Stimulated activated CD4-positive, alpha-beta T cell treated with anti-CD3 and anti-CD28 coated beads, TNF-alpha, amount 100 ng/mL, for 48 hours (primary cell): ENCODE data around the gene OR4K14.
"Not testable (repeated sequence)": the region's sequence is repeated elsewhere in the genome, so short reads cannot be mapped to it uniquely, and the experiment has no call there.

Experiments
- DNase-seq, 3 donors: peaks; one replicate each; pipeline ENCODE4 v3.0.0-alpha.2; 2020; ENCODE audit warnings: low read depth in 3 of 3

Gene OR4K14, protein sequence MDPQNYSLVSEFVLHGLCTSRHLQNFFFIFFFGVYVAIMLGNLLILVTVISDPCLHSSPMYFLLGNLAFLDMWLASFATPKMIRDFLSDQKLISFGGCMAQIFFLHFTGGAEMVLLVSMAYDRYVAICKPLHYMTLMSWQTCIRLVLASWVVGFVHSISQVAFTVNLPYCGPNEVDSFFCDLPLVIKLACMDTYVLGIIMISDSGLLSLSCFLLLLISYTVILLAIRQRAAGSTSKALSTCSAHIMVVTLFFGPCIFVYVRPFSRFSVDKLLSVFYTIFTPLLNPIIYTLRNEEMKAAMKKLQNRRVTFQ

DNA sequence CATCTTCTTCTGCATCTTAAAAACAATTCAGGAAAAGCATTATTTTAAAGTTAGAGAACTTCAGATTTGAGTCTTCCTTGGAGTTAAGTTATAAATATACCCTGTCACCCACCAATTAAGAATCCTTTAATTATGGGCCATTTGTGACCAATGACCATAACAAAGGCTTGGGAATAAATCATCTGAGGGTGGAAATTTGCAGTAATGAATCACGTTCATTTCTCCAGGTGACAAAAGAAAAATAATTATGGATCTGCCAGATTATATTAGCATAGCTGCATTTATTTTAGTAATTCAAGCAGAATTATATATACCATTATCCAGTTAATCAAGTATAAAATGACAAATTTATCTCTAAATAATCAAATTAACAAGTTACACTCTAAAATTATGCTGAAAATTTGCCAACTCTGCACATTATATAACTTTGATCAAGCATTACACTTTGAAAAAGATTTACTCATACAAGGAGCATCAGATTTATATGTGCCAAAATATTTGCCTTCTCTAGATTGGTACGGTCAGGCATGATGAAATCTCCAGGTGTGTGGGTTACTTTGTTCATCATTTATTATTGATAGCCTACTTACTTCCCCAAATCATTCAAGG, at the start of gene OR4K14:
Gene OR4K14, minus strand, starts transcription at position 51 of the 609 bp plus-strand sequence. CDS start 4,114 bp downstream, outside the sequence.
- no peak for DNase-seq

DNA sequence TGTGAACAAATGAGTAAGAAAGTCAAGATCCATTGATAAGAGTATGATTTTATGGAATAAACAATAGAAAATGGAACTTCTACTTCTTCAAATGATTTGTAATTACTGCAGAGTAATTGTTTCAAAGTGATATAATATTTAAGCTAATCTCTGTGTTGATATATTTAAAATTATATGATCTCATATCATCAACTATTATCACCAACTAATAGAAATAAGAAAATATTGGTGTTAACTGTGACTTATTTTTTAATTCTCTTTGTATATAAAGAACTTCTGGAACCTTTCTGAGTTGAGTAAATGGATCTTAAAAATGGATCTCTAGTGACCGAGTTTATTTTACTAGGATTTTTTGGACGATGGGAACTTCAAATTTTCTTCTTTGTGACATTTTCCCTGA, 40.6 kb upstream of the OR4K14 start, which contains the start of gene OR4L1:
Gene OR4L1, plus strand, starts transcription at position 301 of the 400 bp plus-strand sequence. Its CDS starts 0 bp downstream, at position 301.
- no peak for DNase-seq

- no peak for DNase-seq
Measured at GRCh38 chr14:20048202-20048601, 29.1 kb upstream of the OR4K14 start.

DNA sequence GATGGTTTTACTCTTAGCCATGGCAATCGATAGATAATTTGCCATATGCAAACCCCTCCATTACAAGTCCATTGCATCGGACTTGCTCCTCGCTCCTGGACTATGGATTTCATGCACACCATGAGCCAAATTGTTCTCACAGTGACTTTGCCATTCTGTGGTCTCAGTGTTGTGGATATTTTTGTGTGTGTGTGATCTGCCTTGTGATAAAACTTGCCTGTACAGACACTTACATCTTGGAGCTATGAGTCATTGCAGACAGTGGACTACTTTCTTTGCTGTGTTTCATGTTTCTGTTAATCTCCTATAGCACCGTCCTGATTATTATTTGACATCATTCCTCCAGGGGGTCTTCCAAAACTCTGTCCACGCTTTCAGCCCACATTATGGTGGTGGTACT, 25.1 kb upstream of the OR4K14 start:
- DNase-seq: no peak

DNA sequence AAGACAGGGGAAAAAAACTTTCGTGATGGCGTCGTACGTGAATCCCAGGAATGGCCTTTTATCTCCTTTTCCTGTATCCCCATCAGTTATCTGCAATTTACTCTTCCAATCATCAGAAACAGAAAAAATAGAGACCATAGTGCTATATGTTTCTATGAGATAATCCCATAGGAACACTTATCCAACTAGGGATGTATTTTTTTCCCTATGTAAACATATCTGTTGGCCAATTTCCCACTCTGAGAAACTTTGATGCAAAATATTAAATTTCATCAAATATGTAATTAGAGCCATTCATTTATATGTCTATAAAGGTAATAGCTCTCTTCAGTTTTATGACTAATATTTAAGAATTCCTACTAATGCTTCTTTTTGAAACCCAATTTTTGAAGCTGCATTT, 16.8 kb upstream of the OR4K14 start, which contains the start of gene OR4K13:
Gene OR4K13, minus strand, starts transcription at position 101 of the 400 bp plus-strand sequence. CDS start 1,280 bp downstream, outside the sequence.
- no peak for DNase-seq

GRCh38 chr14:20035449-20035848, 16.3 kb upstream of the OR4K14 start:
- DNase-seq: no peak

GRCh38 chr14:20031058-20031457, 12.0 kb upstream of the OR4K14 start:
- no peak for DNase-seq

DNA sequence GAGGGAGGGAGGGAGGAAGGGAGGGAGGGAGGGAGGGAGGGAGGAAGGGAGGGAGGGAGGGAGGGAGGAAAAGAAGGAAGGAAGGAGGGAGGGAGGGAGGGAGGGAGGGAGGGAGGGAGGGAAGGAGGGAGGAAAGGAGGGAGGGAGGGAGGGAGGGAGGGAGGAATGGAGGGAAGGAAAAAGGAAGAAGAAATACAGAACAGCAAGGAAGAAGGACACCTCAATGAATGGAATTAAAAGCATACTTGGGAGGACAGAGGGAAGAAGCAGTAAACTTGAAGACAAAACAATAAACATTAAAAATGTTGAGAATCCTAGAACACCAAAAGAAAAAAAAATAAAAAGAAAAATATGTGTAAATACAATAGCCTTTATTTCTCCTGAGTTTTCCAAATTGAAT, 11.0 kb downstream of the OR4K14 start:
- no peak for DNase-seq

- DNase-seq: no peak
Measured at GRCh38 chr14:20002319-20002718, 16.8 kb downstream of the OR4K14 start.

DNA sequence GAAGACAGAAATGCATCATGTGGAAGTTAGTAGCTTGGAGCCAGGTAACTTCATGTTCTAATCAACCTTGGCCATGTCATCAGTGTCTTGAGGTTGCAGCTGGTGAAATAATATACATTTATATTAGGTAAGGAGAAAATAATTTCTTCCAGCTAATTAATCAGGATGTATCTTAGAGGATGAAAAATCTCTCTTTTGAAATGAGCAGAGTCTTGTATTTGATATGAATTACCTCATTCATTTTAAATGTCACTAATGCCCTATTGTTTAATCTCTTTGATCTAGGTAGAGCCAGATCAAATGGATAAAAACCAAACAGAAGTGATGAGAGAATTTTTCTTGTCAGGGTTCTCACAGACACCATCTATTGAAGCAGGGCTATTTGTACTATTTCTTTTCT, 17.2 kb downstream of the OR4K14 start, which contains the start of gene OR4Q2:
Gene OR4Q2, plus strand, starts transcription at position 301 of the 400 bp plus-strand sequence.
- DNase-seq: no peak

- no peak for DNase-seq
Measured at GRCh38 chr14:19993438-19993837, 25.7 kb downstream of the OR4K14 start.

DNA sequence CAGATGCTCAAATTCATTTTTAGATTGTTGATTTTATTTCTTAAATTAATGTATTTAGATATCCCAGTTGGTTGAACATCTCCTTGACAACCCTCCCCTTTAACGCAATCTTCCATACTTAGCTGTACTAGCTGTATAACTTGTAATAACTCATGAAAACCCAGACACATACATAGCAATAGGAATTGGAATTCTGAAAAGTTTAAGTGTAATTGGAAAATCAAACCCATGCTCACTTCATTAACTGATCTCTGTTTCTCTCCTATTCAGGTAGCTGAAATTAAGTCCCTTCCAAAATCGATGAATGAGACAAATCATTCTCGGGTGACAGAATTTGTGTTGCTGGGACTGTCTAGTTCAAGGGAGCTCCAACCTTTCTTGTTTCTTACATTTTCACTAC, 43.8 kb downstream of the OR4K14 start, which contains the start of gene OR4K15:
Gene OR4K15, plus strand, starts transcription at position 301 of the 400 bp plus-strand sequence. Its CDS starts 0 bp downstream, at position 301.
- DNase-seq: no peak

GRCh38 chr14:19974844-19975243, 44.3 kb downstream of the OR4K14 start:
- no peak for DNase-seq

DNA sequence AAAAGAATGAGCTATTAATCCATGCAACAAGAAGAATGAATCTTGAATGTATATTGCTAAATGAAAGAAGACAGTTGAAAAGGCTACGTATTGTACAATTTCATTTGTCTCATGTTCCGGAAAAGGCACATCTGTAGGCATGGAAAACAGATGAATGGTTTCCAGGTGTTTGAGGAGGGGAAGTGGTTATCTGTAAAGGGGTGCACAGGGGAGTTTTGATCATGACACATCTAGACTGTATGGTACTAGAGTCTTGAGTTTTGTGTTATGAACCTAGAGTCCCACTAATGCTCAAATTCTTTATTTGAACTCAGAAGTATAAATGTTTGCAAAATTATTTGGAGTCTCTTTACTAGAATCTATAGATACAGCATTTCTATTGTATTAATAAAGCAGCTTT, 49.4 kb downstream of the OR4K14 start:
- not testable (repeated sequence) for DNase-seq
